ENCODE data around the gene ATP9B.

- TF ChIP-seq CTCF (IDR thresholded peaks at IDR 0.05) (no peak), SIN3A (IDR thresholded peaks at IDR 0.05; ENCODE audit: borderline replicate concordance, insufficient read depth, low read depth, low read length) (no peak), POLR2AphosphoS5 (IDR thresholded peaks at IDR 0.05; ENCODE audit: low read depth, low read length) (no peak), REST (IDR thresholded peaks at IDR 0.05; ENCODE audit: insufficient read depth in 1 of 2, low read depth in 2 of 2, low read length in 1 of 2) (no peak)
These were observed 3.4 kb upstream of the ATP9B start for GRCh38 chr18:79065802-79066201.

Measured in Panc1 (cell line).